ENCODE measurements around the gene FMNL2.

FMNL2 gene

GRCh38 chr2:152432206-152432653 lies 97.3 kb downstream of the FMNL2 start:
- TF ChIP-seq CTCF (IDR thresholded peaks at IDR 0.05; ENCODE audit: insufficient read depth, missing control alignments) = no peak
- FAIRE-seq = peak; percentile 6
- no peak for DNase-seq (ENCODE audit: insufficient read length, low spot score)

- TF ChIP-seq CTCF (IDR thresholded peaks at IDR 0.05; ENCODE audit: insufficient read depth, missing control alignments) = no peak
- no peak for FAIRE-seq
Observed at GRCh38 chr2:152432765-152433164, 97.8 kb downstream of the FMNL2 start.

GRCh38 chr2:152433289-152433688 lies 98.3 kb downstream of the FMNL2 start:
- DNase-seq (ENCODE audit: insufficient read length, low spot score) (no peak), FAIRE-seq (no peak)
- no peak for TF ChIP-seq CTCF (IDR thresholded peaks at IDR 0.05; ENCODE audit: insufficient read depth, missing control alignments)

More at GRCh38 chr2:152432765-152433164, 97.8 kb downstream of the FMNL2 start:
- no peak for DNase-seq (ENCODE audit: insufficient read length, low spot score)

GRCh38 chr2:152433791-152434190 lies 98.8 kb downstream of the FMNL2 start:
- FAIRE-seq (no peak), DNase-seq (ENCODE audit: insufficient read length, low spot score) (no peak)
- TF ChIP-seq CTCF (IDR thresholded peaks at IDR 0.05; ENCODE audit: insufficient read depth, missing control alignments) = no peak

- DNase-seq (ENCODE audit: insufficient read length, low spot score) (no peak), FAIRE-seq (peak; percentile 71)
- no peak for TF ChIP-seq CTCF (IDR thresholded peaks at IDR 0.05; ENCODE audit: insufficient read depth, missing control alignments)
Observed at GRCh38 chr2:152434395-152435182, 99.6 kb downstream of the FMNL2 start.

- TF ChIP-seq CTCF (IDR thresholded peaks at IDR 0.05; ENCODE audit: insufficient read depth, missing control alignments) = no peak
- FAIRE-seq (no peak), DNase-seq (ENCODE audit: insufficient read length, low spot score) (no peak)
Observed at GRCh38 chr2:152436148-152436547, 101.2 kb downstream of the FMNL2 start.
